ENCODE measurements around the gene CFAP77.

GRCh38 chr9:132422574-132422973 lies 12.6 kb downstream of the CFAP77 start:
- no peak for TF ChIP-seq CTCF (IDR thresholded peaks at IDR 0.05)
- no peak for TF ChIP-seq EP300 (IDR thresholded peaks at IDR 0.05; ENCODE audit: low read depth)
- TF ChIP-seq POLR2AphosphoS5 (IDR thresholded peaks at IDR 0.05) = no peak
- no peak for TF ChIP-seq POLR2A (IDR thresholded peaks at IDR 0.05)

Measured in transverse colon (tissue), 4 donors.